CD4-positive, alpha-beta T cell treated with Interleukin-10 for 1 hour (primary cell): Measurements from ENCODE around the gene PTGDR.
A peak's percentile ranks its signal among the peaks of the same experiment; 100 is the strongest.

ENCODE experiments used
- DNase-seq: peaks from one replicate; pipeline ENCODE4 v3.0.0-alpha.2; 2020

The PTGDR gene

DNA sequence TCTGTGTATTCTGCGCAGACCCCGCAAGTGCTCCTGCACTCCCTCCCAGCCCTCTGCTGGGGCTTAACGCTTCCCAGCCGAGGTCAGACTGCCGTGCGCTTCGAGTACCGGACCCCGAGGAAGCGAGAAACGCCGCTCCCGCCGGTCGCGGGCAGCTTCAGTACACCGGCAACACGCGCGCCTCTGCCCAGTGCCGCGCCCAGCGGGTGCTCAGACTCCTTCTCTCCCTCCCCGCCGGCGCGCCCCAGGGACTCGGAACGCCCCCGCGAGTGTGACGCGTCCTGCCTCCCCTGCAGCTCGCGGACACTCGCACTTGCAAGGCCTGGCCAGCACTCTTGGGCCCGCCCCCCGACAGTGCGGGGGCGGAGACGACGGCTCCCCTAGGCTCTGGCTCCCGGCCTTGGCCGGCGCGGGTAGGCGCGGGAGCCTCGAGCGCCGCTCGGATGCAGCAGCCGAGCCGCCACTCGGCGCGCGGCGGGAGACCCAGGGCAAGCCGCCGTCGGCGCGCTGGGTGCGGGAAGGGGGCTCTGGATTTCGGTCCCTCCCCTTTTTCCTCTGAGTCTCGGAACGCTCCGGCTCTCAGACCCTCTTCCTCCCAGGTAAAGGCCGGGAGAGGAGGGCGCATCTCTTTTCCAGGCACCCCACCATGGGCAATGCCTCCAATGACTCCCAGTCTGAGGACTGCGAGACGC, 46.6 kb downstream of the PTGDR start, which contains the start of gene PTGER2:
Gene PTGER2, plus strand, starts transcription at position 410 of the 692 bp plus-strand sequence. Its CDS starts 237 bp downstream, at position 647.
- DNase-seq, result peak; percentile 88

DNA sequence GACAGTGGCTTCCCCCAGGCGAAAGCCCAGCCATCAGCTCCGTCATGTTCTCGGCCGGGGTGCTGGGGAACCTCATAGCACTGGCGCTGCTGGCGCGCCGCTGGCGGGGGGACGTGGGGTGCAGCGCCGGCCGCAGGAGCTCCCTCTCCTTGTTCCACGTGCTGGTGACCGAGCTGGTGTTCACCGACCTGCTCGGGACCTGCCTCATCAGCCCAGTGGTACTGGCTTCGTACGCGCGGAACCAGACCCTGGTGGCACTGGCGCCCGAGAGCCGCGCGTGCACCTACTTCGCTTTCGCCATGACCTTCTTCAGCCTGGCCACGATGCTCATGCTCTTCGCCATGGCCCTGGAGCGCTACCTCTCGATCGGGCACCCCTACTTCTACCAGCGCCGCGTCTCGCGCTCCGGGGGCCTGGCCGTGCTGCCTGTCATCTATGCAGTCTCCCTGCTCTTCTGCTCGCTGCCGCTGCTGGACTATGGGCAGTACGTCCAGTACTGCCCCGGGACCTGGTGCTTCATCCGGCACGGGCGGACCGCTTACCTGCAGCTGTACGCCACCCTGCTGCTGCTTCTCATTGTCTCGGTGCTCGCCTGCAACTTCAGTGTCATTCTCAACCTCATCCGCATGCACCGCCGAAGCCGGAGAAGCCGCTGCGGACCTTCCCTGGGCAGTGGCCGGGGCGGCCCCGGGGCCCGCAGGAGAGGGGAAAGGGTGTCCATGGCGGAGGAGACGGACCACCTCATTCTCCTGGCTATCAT, 47.3 kb downstream of the PTGDR start:
- DNase-seq, result peak; percentile 34

DNA sequence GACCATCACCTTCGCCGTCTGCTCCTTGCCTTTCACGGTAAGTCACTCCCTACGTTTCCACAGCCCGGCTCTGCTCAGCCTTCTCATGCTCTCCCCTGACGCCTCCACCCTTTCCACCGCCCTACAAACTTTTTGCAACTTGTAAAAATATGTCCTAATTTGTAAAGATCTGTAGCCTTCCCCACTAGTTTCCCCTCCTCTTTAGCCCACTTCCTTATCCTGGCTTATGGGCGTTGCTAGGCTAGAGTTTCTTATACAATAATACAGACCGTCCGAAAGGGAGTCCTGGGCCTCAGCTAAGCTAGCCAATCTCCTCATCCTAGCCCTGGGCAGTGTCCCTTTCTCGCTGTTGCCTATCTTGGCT, 47.8 kb downstream of the PTGDR start:
- DNase-seq, result peak; percentile 52

DNA sequence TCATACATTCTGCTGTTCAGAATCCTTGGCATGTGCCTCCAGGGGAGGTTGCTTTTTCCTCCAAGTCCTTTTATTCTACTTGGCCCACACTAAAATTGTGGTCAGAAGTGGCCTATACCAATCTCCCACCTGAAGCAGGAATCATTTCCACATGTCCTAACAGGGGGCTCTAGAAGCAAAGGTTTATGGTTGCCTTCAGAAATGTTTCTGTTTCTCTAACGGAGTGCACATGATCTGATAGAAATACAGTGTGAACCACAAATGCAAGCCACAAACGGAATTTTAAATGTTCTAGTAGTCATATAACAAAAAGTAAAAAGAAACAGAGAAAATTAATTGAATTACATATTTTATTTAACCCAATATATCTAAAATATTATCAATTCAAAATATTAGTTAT, 50.6 kb downstream of the PTGDR start:
- peak; percentile 37 for DNase-seq

DNA sequence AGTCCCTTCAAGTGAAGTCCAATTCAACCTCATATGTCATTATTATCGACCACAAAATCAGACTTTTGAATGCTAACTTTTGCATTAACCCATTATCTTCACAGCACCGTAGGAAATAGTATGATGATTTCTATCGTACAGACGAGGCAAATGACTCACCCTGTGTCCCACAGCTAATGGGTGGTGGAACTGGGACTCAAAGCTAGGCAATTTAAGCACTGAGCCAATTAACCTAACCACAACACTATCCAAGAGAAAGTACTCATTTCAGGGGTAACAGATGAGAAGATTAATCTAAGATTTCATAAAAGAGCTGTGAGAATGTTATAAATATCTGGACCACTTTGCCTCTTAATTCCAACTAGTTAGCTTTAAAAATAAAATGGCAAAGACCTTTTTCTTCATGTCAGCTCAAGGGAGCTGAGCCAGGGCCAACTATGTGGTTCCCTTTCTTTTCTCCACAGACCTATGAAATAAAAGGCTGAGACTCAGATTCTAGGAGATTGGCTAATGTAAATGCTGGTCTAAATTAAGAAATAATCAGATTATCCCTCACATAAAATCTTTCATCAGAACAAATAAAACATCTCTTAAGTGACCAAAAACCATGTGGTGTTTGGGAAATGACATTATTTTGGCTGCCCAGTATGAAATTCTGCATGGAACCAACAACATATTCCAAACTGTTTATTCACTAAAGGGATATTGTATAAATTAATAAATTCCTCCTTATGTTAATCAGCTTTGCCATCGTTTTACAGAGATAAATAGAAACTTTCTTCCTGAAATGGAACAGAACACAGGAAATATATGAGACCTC, 51.5 kb downstream of the PTGDR start:
- DNase-seq, result peak; percentile 29

DNA sequence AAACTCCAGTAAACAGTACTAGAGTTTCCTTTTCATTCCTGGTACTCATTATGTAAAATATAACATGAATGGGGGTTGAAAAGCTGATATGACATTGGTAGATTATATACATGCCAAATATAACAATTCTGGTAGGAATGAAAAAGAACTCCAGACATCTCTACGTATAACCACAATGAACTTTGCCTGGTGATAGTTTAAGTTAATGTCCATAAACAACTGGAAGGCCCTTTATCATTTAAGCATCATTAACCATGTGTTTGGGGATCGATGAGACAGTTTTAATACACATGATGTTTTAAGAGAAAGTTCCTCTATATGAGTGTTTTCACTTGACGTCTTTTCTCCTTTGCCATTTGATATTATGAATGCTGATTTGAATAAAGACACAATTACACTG, 52.4 kb downstream of the PTGDR start:
- no peak for DNase-seq

DNA sequence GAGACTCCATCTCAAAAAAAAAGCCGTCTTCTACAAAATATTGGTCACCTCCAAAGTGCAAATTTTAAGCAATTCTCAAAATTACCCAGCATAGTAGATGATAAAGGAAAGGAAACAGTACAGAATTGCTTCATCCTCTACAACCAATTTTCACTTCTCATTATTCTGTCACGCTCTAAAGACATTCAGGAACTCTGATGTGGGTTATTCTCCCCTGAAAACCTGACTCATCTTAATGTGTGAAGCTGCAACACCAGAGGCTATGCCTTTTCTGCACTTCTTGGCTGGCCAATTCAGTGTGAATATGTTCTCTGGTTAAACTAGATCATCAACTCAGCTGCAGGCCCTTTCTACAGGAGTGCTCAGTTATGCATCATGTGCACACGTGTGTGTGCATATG, 57.6 kb downstream of the PTGDR start:
- peak; percentile 45 for DNase-seq

DNA sequence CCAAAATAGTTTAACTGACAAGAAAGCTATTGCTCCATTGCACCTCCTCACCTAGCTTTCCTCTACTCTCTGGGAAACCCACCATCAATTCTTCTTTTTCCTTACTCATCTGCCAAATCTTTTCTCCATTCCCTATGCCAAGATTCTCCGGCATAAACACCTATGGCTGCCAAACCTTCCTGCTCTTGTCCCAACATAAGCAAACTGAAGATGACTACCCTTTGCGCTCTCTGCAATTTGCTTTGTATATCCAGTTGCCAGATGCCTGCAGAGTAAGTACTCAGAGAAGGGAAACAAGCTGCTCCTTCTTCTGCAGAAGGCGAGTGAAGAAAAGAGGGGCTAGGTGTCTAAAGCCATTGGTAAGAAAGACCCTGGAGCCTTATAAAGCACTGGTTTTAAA, 58.1 kb downstream of the PTGDR start:
- DNase-seq, result no peak
